Measurements from ENCODE around the gene CHST15.

- TF ChIP-seq CTCF (IDR thresholded peaks at IDR 0.05) (no peak), EP300 (IDR thresholded peaks at IDR 0.05) (no peak), POLR2A (IDR thresholded peaks at IDR 0.05) (no peak)
Observed at GRCh38 chr10:124004663-124005004, 88.8 kb downstream of the CHST15 start.

Measured in ovary (tissue), 3 donors.